ENCODE data around the gene MROH9. TPM values are rescaled to one million over a fixed set of nuclear protein-coding genes. Genes with fewer than 3 reads are reported as not detected.

Gene MROH9
- total RNA-seq, 2 experiments from 2014 or later: not detected

DNA sequence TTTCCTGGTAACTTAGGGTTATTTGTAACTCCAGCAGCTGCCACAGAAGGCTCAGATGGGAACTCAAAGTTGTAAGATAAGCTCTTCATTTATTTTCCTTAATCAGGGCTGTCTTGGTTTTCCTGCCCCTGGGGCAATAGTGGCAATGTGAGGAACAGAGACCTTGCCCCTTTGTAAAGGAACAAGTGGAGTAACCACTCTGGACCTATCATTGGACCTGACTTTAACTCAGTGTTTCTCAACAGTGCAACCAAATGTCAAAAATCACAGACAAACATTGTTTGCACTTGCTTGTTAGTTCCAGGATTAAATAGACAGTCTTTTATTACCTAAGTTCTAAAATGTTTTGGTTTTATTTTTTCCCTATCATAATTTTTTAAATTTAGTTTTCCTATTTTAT is 152.6 kb downstream of the MROH9 start:
- Mint-ChIP-seq H3K36me3 (ENCODE audit: low read depth) (no peaks in the 10 kb centered on the region), H3K9me3 (peaks cover 2% of the 10 kb centered on the region), H3K27me3 (ENCODE audit: low read depth) (peaks cover 7% of the 10 kb centered on the region), H3K4me1 (ENCODE audit: low read depth) (no peaks in the 10 kb centered on the region), H3K27ac (no peak overlapping the region), H3K4me3 (no peak overlapping the region)
- intact Hi-C loops (cut with micrococcal nuclease): no loop called here
- CTCF ChIA-PET: no interaction called here
- no peak for DNase-seq

GRCh38 chr1:171090604-171091003 is 155.3 kb downstream of the MROH9 start, which contains the start of gene FMO3:
Gene FMO3, plus strand, starts transcription at chr1:171090905. Its CDS starts 1,754 bp downstream, at chr1:171092659.
- Mint-ChIP-seq H3K4me1 (ENCODE audit: low read depth) (no peaks in the 10 kb centered on the region), H3K27ac (no peak within 1 kb of the TSS), H3K4me3 (no peak within 1 kb of the TSS), H3K9me3 (peaks cover 2% of the 10 kb centered on the region), H3K27me3 (ENCODE audit: low read depth) (peaks cover 5% of the 10 kb centered on the region), H3K36me3 (ENCODE audit: low read depth) (no peaks in the 10 kb centered on the region)
- DNase-seq: no peak
- CTCF ChIA-PET: no interaction called here
- intact Hi-C loops (cut with micrococcal nuclease): no loop called here

GRCh38 chr1:171103862-171104261 is 168.5 kb downstream of the MROH9 start:
- DNase-seq: no peak
- CTCF ChIA-PET: no interaction called here
- H3K9me3 Mint-ChIP-seq: no peaks in the 10 kb centered on the region
- no peak overlapping the region for H3K4me3 Mint-ChIP-seq
- intact Hi-C loops (cut with micrococcal nuclease): no loop called here
- H3K27ac Mint-ChIP-seq: no peak overlapping the region
- H3K4me1 Mint-ChIP-seq (ENCODE audit: low read depth): no peaks in the 10 kb centered on the region
- peaks cover 5% of the 10 kb centered on the region for H3K27me3 Mint-ChIP-seq (ENCODE audit: low read depth)
- H3K36me3 Mint-ChIP-seq (ENCODE audit: low read depth): no peaks in the 10 kb centered on the region

- Mint-ChIP-seq H3K36me3 (ENCODE audit: low read depth) (no peaks in the 10 kb centered on the region), H3K4me3 (no peak overlapping the region), H3K9me3 (no peaks in the 10 kb centered on the region), H3K27me3 (ENCODE audit: low read depth) (peaks cover 9% of the 10 kb centered on the region), H3K27ac (no peak overlapping the region), H3K4me1 (ENCODE audit: low read depth) (no peaks in the 10 kb centered on the region)
- no peak for DNase-seq
- CTCF ChIA-PET: no interaction called here
- intact Hi-C loops (cut with micrococcal nuclease): no loop called here
Measured at GRCh38 chr1:171107262-171107940, 172.1 kb downstream of the MROH9 start.

DNA sequence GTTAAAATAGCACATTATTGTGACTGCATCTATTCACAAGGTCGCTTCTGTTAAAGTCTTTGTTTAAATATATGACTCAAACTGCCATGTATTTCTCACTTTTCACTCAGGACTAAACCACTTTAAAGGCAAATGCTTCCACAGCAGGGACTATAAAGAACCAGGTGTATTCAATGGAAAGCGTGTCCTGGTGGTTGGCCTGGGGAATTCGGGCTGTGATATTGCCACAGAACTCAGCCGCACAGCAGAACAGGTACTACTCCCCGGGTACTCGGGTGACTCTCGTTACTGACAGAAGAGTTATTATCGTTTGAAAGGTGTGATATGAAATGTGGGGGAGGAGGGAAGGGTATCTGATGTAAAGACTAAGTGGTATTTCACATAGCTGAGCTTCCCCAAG is 172.6 kb downstream of the MROH9 start:
- no peak overlapping the region for H3K4me3 Mint-ChIP-seq
- no peaks in the 10 kb centered on the region for H3K36me3 Mint-ChIP-seq (ENCODE audit: low read depth)
- intact Hi-C loops (cut with micrococcal nuclease): no loop called here
- H3K27ac Mint-ChIP-seq: no peak overlapping the region
- no peak for DNase-seq
- H3K9me3 Mint-ChIP-seq: no peaks in the 10 kb centered on the region
- H3K4me1 Mint-ChIP-seq (ENCODE audit: low read depth): no peaks in the 10 kb centered on the region
- H3K27me3 Mint-ChIP-seq (ENCODE audit: low read depth): peaks cover 9% of the 10 kb centered on the region
- CTCF ChIA-PET: no interaction called here

DNA sequence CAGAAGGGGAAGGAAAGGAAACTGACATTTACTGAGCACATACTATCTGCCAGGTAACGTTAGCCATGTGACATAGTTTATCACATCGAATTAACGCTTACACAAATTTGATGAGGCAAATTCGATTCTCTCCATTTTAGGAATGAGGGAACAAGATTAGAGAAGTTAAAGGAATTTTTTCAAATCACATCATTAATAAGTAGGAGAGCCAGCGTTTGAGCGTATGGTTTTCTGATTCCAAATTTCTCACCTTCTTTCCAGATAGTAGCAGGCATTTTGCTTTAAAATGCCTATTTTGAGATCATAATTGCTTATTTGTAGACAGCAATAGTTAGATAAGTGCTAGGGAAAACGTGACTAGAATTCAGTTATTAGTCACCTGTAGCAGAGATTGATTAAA is 174.6 kb downstream of the MROH9 start:
- no peaks in the 10 kb centered on the region for H3K36me3 Mint-ChIP-seq (ENCODE audit: low read depth)
- intact Hi-C loops (cut with micrococcal nuclease): no loop called here
- no peaks in the 10 kb centered on the region for H3K4me1 Mint-ChIP-seq (ENCODE audit: low read depth)
- H3K4me3 Mint-ChIP-seq: no peak overlapping the region
- CTCF ChIA-PET: no interaction called here
- no peak for DNase-seq
- H3K9me3 Mint-ChIP-seq: no peaks in the 10 kb centered on the region
- no peak overlapping the region for H3K27ac Mint-ChIP-seq
- peaks cover 7% of the 10 kb centered on the region for H3K27me3 Mint-ChIP-seq (ENCODE audit: low read depth)

- no peak overlapping the region for H3K27ac Mint-ChIP-seq
- H3K9me3 Mint-ChIP-seq: no peaks in the 10 kb centered on the region
- no peaks in the 10 kb centered on the region for H3K4me1 Mint-ChIP-seq (ENCODE audit: low read depth)
- H3K27me3 Mint-ChIP-seq (ENCODE audit: low read depth): peaks cover 7% of the 10 kb centered on the region
- CTCF ChIA-PET: no interaction called here
- H3K4me3 Mint-ChIP-seq: no peak overlapping the region
- DNase-seq: no peak
- intact Hi-C loops (cut with micrococcal nuclease): no loop called here
- no peaks in the 10 kb centered on the region for H3K36me3 Mint-ChIP-seq (ENCODE audit: low read depth)
Measured at GRCh38 chr1:171110621-171111326, 175.4 kb downstream of the MROH9 start.

- DNase-seq: no peak
- Mint-ChIP-seq H3K36me3 (ENCODE audit: low read depth) (no peaks in the 10 kb centered on the region), H3K9me3 (no peaks in the 10 kb centered on the region), H3K27ac (no peak overlapping the region), H3K4me3 (no peak overlapping the region), H3K27me3 (ENCODE audit: low read depth) (peaks cover 7% of the 10 kb centered on the region), H3K4me1 (ENCODE audit: low read depth) (no peaks in the 10 kb centered on the region)
- intact Hi-C loops (cut with micrococcal nuclease): no loop called here
- CTCF ChIA-PET: no interaction called here
Measured at GRCh38 chr1:171112119-171112518, 176.8 kb downstream of the MROH9 start.

- H3K9me3 Mint-ChIP-seq: no peaks in the 10 kb centered on the region
- intact Hi-C loops (cut with micrococcal nuclease): no loop called here
- H3K27ac Mint-ChIP-seq: no peak overlapping the region
- H3K4me3 Mint-ChIP-seq: no peak overlapping the region
- CTCF ChIA-PET: no interaction called here
- peaks cover 9% of the 10 kb centered on the region for H3K27me3 Mint-ChIP-seq (ENCODE audit: low read depth)
- H3K4me1 Mint-ChIP-seq (ENCODE audit: low read depth): no peaks in the 10 kb centered on the region
- no peak for DNase-seq
- no peaks in the 10 kb centered on the region for H3K36me3 Mint-ChIP-seq (ENCODE audit: low read depth)
Measured at GRCh38 chr1:171113382-171113781, 178.0 kb downstream of the MROH9 start.

Small RNA genes within 50 kb of the gene (microRNA-seq; reads per million reads assigned to microRNA genes)
- gene MIR1295A (ENCODE audit: borderline microRNAs expressed, borderline replicate concordance) (not detected), gene MIR1295B (ENCODE audit: borderline microRNAs expressed, borderline replicate concordance) (not detected)

Other genes with a start within 250 kb of the MROH9 start
- not detected for gene FMO3, start 155.4 kb downstream of the MROH9 start, total RNA-seq
- gene FMO2, start 249.8 kb downstream of the MROH9 start, total RNA-seq: not detected

All from activated naive CD4-positive, alpha-beta T cell treated with anti-CD3 and anti-CD28 coated beads for 36 hours (primary cell).